Peyer's patch (tissue), 4 donors: Measurements from ENCODE around the gene HOMER1. TPM values are rescaled to one million over a fixed set of nuclear protein-coding genes. Genes with fewer than 3 reads are reported as not detected.

Experiments
- DNase-seq, 3 donors: peaks; one replicate each; pipeline ENCODE4 v3.0.0-alpha.2; 2017 to 2019
- H3K27ac ChIP-seq, 4 donors: fragments of 200-600 bp; sonication (generic); one replicate each; pipeline ENCODE4 v1.5.1; 2016 to 2019
- H3K27me3 ChIP-seq, 2 donors: fragments of 200-600 bp; sonication (generic); one replicate each; pipeline ENCODE4 v1.5.1; 2019
- H3K36me3 ChIP-seq, 3 donors: fragments of 200-600 bp; sonication (generic); one replicate each; pipeline ENCODE4 v1.5.1; 2016 to 2019
- H3K4me1 ChIP-seq, 4 donors: fragments of 200-600 bp; sonication (generic); one replicate each; pipeline ENCODE4 v1.5.1; 2016 to 2019
- H3K4me3 ChIP-seq, 4 donors: fragments of 200-600 bp; sonication (generic); 1 replicate in 3 of 4; 2 replicates in 1 of 4; pipeline ENCODE4 v1.5.1; 2016 to 2019; ENCODE audit warnings: mild to moderate bottlenecking in 1 of 4
- H3K9me3 ChIP-seq, 4 donors: fragments of 200-600 bp; sonication (generic); one replicate each; pipeline ENCODE4 v1.5.1; 2016 to 2019; ENCODE audit warnings: mild to moderate bottlenecking in 1 of 4
- POLR2A ChIP-seq, 2 donors: fragments of 450-650 bp; IDR thresholded peaks; one replicate each; pipeline ENCODE4 v1.5.1; 2017; ENCODE audit warnings: antibody characterized with exemption in 2 of 2, mild to moderate bottlenecking in 2 of 2, moderate library complexity in 2 of 2
- total RNA-seq, 4 donors: library from RNA; depleted of rRNA; stranded (reverse); fragments of >200 nt; gene quantifications; one replicate each; pipeline ENCODE4 v1.1.0, GENCODE V29; 2016
- TF ChIP-seq, protein P1 (sequence below), 6 experiments: fragments of 450-650 bp in 4 of 6; fragments of 200-600 bp in 2 of 6; sonication (generic) in 1 of 6; IDR thresholded peaks; one replicate each; pipeline ENCODE4 v1.5.1; 2017 to 2019; ENCODE audit warnings: antibody characterized with exemption in 6 of 6, mild to moderate bottlenecking in 3 of 6, moderate library complexity in 1 of 6

HOMER1 gene
- total RNA-seq, 4 donors from 2014 or later = 1.0 to 23.1 (median 1.6) TPM

DNA sequence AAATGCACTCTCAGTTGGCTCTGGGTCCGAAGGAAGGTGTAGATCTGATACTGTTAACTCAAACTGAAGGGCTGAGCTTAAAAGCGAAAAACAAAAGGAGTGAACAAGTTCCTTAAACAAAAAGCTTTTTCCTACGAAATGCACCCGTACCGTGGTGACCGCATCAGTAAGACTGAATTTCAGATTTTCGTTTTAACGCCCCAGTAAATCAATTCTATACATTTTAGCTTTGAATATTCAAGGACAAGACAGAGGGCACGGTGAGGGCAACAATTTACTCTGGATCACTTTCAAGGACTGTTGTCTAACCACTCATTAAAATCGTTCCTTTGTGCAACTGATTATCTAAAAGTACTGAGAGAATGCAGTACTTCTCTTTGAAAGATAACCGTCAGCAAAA, 1.9 kb downstream of the HOMER1 start:
- peaks cover 0 to 12% (median 5%) of the 10 kb centered on the region in 4 donors for H3K4me1 ChIP-seq
- no peak overlapping the region for H3K4me3 ChIP-seq
- H3K27ac ChIP-seq = no peak overlapping the region
- no peak for DNase-seq
- TF ChIP-seq, protein P1, sequence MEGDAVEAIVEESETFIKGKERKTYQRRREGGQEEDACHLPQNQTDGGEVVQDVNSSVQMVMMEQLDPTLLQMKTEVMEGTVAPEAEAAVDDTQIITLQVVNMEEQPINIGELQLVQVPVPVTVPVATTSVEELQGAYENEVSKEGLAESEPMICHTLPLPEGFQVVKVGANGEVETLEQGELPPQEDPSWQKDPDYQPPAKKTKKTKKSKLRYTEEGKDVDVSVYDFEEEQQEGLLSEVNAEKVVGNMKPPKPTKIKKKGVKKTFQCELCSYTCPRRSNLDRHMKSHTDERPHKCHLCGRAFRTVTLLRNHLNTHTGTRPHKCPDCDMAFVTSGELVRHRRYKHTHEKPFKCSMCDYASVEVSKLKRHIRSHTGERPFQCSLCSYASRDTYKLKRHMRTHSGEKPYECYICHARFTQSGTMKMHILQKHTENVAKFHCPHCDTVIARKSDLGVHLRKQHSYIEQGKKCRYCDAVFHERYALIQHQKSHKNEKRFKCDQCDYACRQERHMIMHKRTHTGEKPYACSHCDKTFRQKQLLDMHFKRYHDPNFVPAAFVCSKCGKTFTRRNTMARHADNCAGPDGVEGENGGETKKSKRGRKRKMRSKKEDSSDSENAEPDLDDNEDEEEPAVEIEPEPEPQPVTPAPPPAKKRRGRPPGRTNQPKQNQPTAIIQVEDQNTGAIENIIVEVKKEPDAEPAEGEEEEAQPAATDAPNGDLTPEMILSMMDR (IDR thresholded peaks at IDR 0.05) = no peak
- no peak for TF ChIP-seq POLR2A (IDR thresholded peaks at IDR 0.05)
- no peaks in the 10 kb centered on the region for H3K9me3 ChIP-seq
- H3K27me3 ChIP-seq = peaks cover 0 to 7% of the 10 kb centered on the region in 2 donors
- no peaks in the 10 kb centered on the region for H3K36me3 ChIP-seq

DNA sequence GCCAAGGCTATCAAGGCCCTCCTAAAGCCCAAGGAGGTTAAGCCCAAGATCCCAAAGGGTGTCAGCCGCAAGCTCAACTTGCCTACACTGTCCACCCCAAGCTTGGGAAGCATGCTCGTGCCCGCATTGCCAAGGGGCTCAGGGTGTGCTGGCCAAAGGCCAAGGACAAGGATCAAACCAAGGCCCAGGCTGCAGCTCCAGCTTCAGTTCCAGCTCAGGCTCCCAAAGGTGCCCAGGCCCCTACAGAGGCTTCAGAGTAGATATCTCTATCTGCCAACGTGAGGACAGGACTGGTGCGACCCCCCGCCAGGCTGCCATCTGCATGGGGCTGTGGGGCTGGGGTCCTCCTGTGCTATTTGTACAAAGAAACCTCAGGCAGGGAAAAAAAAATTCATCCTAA, 3.3 kb downstream of the HOMER1 start:
- peaks cover 0 to 12% (median 5%) of the 10 kb centered on the region in 4 donors for H3K4me1 ChIP-seq
- peaks cover 0 to 7% of the 10 kb centered on the region in 2 donors for H3K27me3 ChIP-seq
- H3K27ac ChIP-seq = no peak overlapping the region
- DNase-seq = no peak
- H3K9me3 ChIP-seq = no peaks in the 10 kb centered on the region
- H3K4me3 ChIP-seq = no peak overlapping the region
- no peak for TF ChIP-seq POLR2A (IDR thresholded peaks at IDR 0.05)
- TF ChIP-seq, protein P1 (IDR thresholded peaks at IDR 0.05) = no peak
- no peaks in the 10 kb centered on the region for H3K36me3 ChIP-seq

DNA sequence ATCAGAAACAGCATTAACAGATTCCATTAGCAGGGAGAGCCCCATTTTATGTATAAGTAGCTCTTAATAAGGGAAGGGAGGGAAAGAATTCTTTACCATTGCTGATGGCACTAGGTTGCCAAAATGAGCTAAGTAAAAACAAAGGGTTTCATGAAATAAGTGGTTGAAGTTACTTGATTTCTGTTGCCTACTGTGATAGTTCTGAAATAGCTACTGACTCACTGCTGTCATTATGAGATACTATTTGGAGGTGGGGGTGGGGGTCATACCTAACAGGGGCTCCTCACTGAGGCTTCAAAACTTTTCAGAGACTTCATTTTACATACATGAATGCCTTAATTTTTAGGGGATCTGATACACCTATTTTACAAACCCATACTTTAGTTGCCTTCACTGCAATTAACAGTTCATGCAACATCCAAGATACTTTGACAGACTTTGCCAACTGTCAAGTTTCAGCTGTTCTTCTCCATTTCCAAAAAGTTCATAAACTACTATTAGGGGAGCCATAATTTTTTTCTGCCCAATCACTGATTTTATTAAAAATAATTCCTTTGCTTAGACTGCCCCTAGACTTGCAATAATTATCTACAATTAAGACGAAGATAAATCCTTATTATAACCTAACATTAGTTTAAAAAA, 4.6 kb downstream of the HOMER1 start:
- no peak for DNase-seq
- H3K4me1 ChIP-seq = peaks cover 0 to 12% (median 5%) of the 10 kb centered on the region in 4 donors

DNA sequence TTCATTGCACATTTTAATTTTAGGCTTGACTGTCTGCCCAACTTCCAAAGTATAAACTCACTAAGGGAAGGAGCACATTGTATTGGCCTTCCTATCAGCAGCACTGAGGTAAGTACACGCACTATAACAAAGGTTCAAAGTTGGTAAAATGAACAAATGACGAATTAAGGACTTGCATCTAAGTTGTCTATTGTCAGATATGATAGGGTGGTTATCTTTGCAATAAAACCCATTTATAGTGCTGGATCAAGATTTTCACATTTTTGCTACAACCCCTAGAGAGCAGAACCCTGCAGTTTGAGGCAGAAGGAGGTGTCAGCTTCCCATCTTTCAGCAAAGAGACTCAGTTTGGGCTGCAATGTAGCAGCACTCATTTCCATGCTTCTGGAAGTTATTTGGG, 5.1 kb downstream of the HOMER1 start:
- H3K4me3 ChIP-seq = no peak overlapping the region
- H3K4me1 ChIP-seq = peaks cover 0 to 12% (median 5%) of the 10 kb centered on the region in 4 donors
- peaks cover 0 to 7% of the 10 kb centered on the region in 2 donors for H3K27me3 ChIP-seq
- no peak for DNase-seq
- H3K27ac ChIP-seq = no peak overlapping the region
- H3K36me3 ChIP-seq = no peaks in the 10 kb centered on the region
- no peaks in the 10 kb centered on the region for H3K9me3 ChIP-seq
- no peak for TF ChIP-seq POLR2A (IDR thresholded peaks at IDR 0.05)
- TF ChIP-seq, protein P1 (IDR thresholded peaks at IDR 0.05) = no peak

More for the DNA sequence above, 4.6 kb downstream of the HOMER1 start:
- peaks cover 0 to 7% of the 10 kb centered on the region in 2 donors for H3K27me3 ChIP-seq
- H3K36me3 ChIP-seq = no peaks in the 10 kb centered on the region
- no peak overlapping the region for H3K4me3 ChIP-seq
- no peaks in the 10 kb centered on the region for H3K9me3 ChIP-seq
- H3K27ac ChIP-seq = no peak overlapping the region
- TF ChIP-seq, protein P1 (IDR thresholded peaks at IDR 0.05) = no peak
- TF ChIP-seq POLR2A (IDR thresholded peaks at IDR 0.05) = no peak

DNA sequence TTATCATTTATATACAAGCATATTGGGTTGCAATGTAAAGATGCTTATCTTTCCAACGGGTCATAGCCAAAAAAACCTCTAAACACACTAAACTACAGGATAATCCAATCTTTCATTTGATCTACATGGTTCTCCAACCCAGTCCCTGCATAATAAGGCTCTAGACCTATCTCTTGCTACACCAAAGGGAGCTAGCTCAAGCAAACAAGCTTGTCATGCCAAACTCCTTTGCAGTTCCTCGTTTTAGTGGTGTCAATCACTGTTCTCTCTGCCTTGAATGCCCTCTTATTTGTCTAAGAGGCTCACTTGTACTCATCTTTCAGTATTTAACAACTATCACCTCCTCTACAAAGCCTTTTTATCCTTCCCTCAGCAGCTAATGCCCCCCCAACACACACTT, 5.6 kb downstream of the HOMER1 start:
- no peak for TF ChIP-seq POLR2A (IDR thresholded peaks at IDR 0.05)
- TF ChIP-seq, protein P1 (IDR thresholded peaks at IDR 0.05) = no peak
- Histone ChIP-seq H3K4me1 (peaks cover 0 to 8% (median 5%) of the 10 kb centered on the region in 4 donors), H3K36me3 (no peaks in the 10 kb centered on the region), H3K4me3 (no peak overlapping the region), H3K9me3 (no peaks in the 10 kb centered on the region), H3K27ac (no peak overlapping the region), H3K27me3 (peaks cover 0 to 7% of the 10 kb centered on the region in 2 donors)
- no peak for DNase-seq
